DND-41 (cell line): ENCODE results near the gene WDPCP.

Experiments
- ATAC-seq: fragments of 200-7000 bp; cut with Tn5 transposase; 3 replicates; pipeline ENCODE4 v1.9.1; 2021; ENCODE audit warnings: low read depth; ENCODE audit not compliant: insufficient read depth
- DNase-seq: peaks from one replicate; pipeline ENCODE4 v3.0.0-alpha.2; 2020
- H2AFZ ChIP-seq: 2 replicates; pipeline ENCODE4 v1.6.0; 2012; ENCODE audit warnings: low read depth, low read length
- H3K27ac ChIP-seq: 2 replicates; pipeline ENCODE4 v1.5.1; 2012; ENCODE audit warnings: low read length, inconsistent platforms
- H3K27me3 ChIP-seq: fragments of 200-600 bp; sonication (generic); 2 replicates; pipeline ENCODE4 v1.6.0; 2012; ENCODE audit warnings: low read length, mild to moderate bottlenecking, inconsistent platforms; ENCODE audit not compliant: insufficient read depth, poor library complexity
- H3K36me3 ChIP-seq: 2 replicates; pipeline ENCODE4 v1.5.1; 2012; ENCODE audit warnings: low read length, inconsistent platforms; ENCODE audit not compliant: insufficient read depth
- H3K4me1 ChIP-seq: 2 replicates; pipeline ENCODE4 v1.5.1; 2012; ENCODE audit warnings: mild to moderate bottlenecking, low read length; ENCODE audit not compliant: insufficient read depth
- H3K4me2 ChIP-seq: 2 replicates; pipeline ENCODE4 v1.6.0; 2012; ENCODE audit warnings: mild to moderate bottlenecking, moderate library complexity, low read length, inconsistent platforms; ENCODE audit not compliant: insufficient read depth
- H3K4me3 ChIP-seq, 2 experiments: fragments of 200-600 bp in 1 of 2; shearing (Covaris generic) in 1 of 2; 2 replicates each; pipeline ENCODE4 v1.5.1; 2012 to 2016; ENCODE audit warnings: inconsistent platforms in 2 of 2, low read length in 2 of 2, mild to moderate bottlenecking in 2 of 2, low read depth in 1 of 2, moderate library complexity in 1 of 2
- H3K79me2 ChIP-seq: 2 replicates; pipeline ENCODE4 v1.6.0; 2012; ENCODE audit warnings: low read length, inconsistent platforms; ENCODE audit not compliant: insufficient read depth
- H3K9ac ChIP-seq: 2 replicates; pipeline ENCODE4 v1.6.0; 2012; ENCODE audit warnings: low read depth, mild to moderate bottlenecking, inconsistent platforms, low read length, moderate library complexity
- H3K9me3 ChIP-seq: 2 replicates; pipeline ENCODE4 v1.5.1; 2012; ENCODE audit warnings: low read length, moderate library complexity, mild to moderate bottlenecking, inconsistent platforms; ENCODE audit not compliant: insufficient read depth, severe bottlenecking
- H4K20me1 ChIP-seq: 2 replicates; pipeline ENCODE4 v1.6.0; 2012; ENCODE audit warnings: low read length; ENCODE audit not compliant: insufficient read depth
- EZH2 ChIP-seq: IDR thresholded peaks from 3 replicates; pipeline ENCODE4 v1.6.1; 2012; ENCODE audit warnings: borderline replicate concordance, low read depth, mild to moderate bottlenecking, moderate library complexity, low read length, inconsistent platforms; ENCODE audit not compliant: severe bottlenecking
- TF ChIP-seq, protein P1 (sequence below): IDR thresholded peaks from 2 replicates; pipeline ENCODE4 v1.5.1; 2012; ENCODE audit warnings: borderline replicate concordance, low read length, moderate library complexity, mild to moderate bottlenecking; ENCODE audit not compliant: poor library complexity, severe bottlenecking; ENCODE audit errors: extremely low read depth

Gene WDPCP

DNA sequence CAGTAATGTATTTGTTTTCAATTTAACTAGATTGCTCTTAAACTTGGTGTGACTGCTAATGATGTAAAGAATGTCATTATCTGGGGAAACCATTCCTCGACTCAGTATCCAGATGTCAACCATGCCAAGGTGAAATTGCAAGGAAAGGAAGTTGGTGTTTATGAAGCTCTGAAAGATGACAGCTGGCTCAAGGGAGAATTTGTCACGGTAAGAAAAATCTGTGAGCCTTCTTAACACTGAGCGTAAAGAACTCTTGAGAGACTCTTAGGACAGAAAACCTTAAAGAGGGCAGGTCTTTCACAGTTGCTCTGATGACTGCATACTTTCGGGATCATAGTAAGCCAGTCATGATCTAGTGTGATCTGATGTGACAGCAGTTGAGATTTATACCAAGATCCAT is 16.4 kb upstream of the WDPCP start:
- H3K79me2 ChIP-seq = peaks cover 3% of the 10 kb centered on the region; the same call in 1 of the 2 replicates
- no peak overlapping the region for H2AFZ ChIP-seq
- TF ChIP-seq, protein P1, sequence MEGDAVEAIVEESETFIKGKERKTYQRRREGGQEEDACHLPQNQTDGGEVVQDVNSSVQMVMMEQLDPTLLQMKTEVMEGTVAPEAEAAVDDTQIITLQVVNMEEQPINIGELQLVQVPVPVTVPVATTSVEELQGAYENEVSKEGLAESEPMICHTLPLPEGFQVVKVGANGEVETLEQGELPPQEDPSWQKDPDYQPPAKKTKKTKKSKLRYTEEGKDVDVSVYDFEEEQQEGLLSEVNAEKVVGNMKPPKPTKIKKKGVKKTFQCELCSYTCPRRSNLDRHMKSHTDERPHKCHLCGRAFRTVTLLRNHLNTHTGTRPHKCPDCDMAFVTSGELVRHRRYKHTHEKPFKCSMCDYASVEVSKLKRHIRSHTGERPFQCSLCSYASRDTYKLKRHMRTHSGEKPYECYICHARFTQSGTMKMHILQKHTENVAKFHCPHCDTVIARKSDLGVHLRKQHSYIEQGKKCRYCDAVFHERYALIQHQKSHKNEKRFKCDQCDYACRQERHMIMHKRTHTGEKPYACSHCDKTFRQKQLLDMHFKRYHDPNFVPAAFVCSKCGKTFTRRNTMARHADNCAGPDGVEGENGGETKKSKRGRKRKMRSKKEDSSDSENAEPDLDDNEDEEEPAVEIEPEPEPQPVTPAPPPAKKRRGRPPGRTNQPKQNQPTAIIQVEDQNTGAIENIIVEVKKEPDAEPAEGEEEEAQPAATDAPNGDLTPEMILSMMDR = no peak
- no peak for TF ChIP-seq EZH2
- H3K27me3 ChIP-seq = no peaks in the 10 kb centered on the region
- no peak overlapping the region for H3K4me3 ChIP-seq
- ATAC-seq (no peak), DNase-seq (no peak)
- no peak overlapping the region for H3K9ac ChIP-seq
- peaks cover 74% of the 10 kb centered on the region for H3K36me3 ChIP-seq
- no peaks in the 10 kb centered on the region for H3K4me1 ChIP-seq
- no peak overlapping the region for H3K4me2 ChIP-seq
- H3K9me3 ChIP-seq = no peaks in the 10 kb centered on the region
- H3K27ac ChIP-seq = no peak overlapping the region
- no peaks in the 10 kb centered on the region; the same call in 1 of the 2 replicates for H4K20me1 ChIP-seq

DNA sequence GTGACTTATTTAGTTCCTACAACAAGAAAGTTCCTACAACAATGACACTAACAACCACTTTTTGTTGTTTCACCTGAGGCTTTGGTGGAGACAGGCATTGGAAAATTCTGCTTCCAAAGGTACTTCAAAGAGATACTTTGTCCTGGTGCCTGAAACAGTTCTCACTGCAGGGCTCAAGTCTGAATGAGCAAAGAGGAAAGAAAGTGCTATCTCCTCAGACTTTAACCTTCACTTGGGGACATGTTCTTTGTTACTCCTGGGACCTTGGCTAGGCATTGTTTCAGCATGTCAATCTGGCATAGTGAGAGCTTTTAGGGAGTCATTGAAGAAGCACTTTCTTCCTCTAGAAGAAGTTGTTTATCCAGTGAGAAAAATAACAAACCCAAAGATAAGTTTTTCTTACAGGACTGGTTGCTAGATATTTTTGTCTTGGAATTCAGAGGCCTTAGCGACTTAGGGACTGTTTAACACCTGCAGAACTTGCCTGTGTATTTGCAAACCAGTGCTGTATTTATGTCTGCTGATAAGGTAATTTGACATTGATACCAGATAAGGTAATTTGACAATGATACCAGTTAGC is 12.7 kb upstream of the WDPCP start:
- Histone ChIP-seq H3K4me2 (no peak overlapping the region), H3K4me1 (no peaks in the 10 kb centered on the region), H3K9ac (no peak overlapping the region), H3K79me2 (peaks cover 15% of the 10 kb centered on the region), H3K9me3 (no peaks in the 10 kb centered on the region), H3K27me3 (no peaks in the 10 kb centered on the region), H3K36me3 (peaks cover 84% of the 10 kb centered on the region), H3K4me3 (no peak overlapping the region), H2AFZ (no peak overlapping the region), H3K27ac (no peak overlapping the region), H4K20me1 (peaks cover 6% of the 10 kb centered on the region; the same call in 1 of the 2 replicates)
- DNase-seq = no peak
- no peak for ATAC-seq
- TF ChIP-seq, protein P1 = no peak

DNA sequence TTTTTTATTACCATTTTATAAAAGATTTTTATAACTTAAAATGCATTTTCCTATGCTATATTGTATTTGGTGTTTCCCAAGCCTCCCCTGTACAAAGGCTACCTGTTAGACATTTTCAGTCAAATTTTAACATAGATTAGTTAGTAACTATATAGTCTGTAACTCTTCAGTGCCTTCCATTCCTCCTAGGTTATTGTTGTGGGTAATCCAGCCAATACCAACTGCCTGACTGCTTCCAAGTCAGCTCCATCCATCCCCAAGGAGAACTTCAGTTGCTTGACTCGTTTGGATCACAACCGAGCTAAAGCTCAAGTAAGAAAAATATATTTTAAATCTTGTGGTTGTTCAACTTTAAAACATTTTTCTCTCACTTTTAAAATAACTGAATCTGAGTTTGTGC is 10.7 kb upstream of the WDPCP start:
- TF ChIP-seq EZH2 = no peak
- TF ChIP-seq, protein P1 = no peak
- H4K20me1 ChIP-seq = peaks cover 6% of the 10 kb centered on the region; the same call in 1 of the 2 replicates
- H3K9me3 ChIP-seq = no peaks in the 10 kb centered on the region
- H3K4me3 ChIP-seq = no peak overlapping the region
- H3K36me3 ChIP-seq = peaks cover 83% of the 10 kb centered on the region
- no peak overlapping the region for H3K4me2 ChIP-seq
- no peaks in the 10 kb centered on the region for H3K27me3 ChIP-seq
- no peak overlapping the region for H3K9ac ChIP-seq
- DNase-seq (no peak), ATAC-seq (no peak)
- H3K79me2 ChIP-seq = peaks cover 32% of the 10 kb centered on the region
- no peaks in the 10 kb centered on the region for H3K4me1 ChIP-seq
- no peak overlapping the region for H3K27ac ChIP-seq
- H2AFZ ChIP-seq = no peak overlapping the region
